Measurements from ENCODE around the gene B4GALT2.

GRCh38 chr1:44010935-44011471 is 32.0 kb downstream of the B4GALT2 start:
- TF ChIP-seq POLR2A (IDR thresholded peaks at IDR 0.05) (no peak), CTCF (IDR thresholded peaks at IDR 0.05) (no peak)

Measured in adrenal gland (tissue), 5 donors.